Measurements from ENCODE around the gene KCNIP1. TPM values are rescaled to one million over a fixed set of nuclear protein-coding genes. Genes with fewer than 3 reads are reported as not detected.

The KCNIP1 gene
- total and polyA plus RNA-seq, 10 of the 15 experiments (the other 5 are each of a cell fraction or from before 2014, with no cell fraction given): not detected

- no peak for DNase-seq (ENCODE audit: low read depth, low spot score)
- ChIA-PET CTCF (no interaction called here), POLR2A (no interaction called here), RAD21 (ENCODE audit: unreplicated experiment) (no interaction called here), SMC1A (ENCODE audit: uncharacterized antibody, unreplicated experiment) (no interaction called here)
- no peaks in the 10 kb centered on the region for H3K9me3 ChIP-seq (replicated peaks; ENCODE audit: control insufficient read depth, insufficient read depth, low read length)
- H3K9ac ChIP-seq (ENCODE audit: control insufficient read depth, insufficient read depth, low read length): no peak overlapping the region
- no peaks in the 10 kb centered on the region for H4K20me1 ChIP-seq (ENCODE audit: control insufficient read depth, insufficient read depth)
- WGBS (ENCODE audit: insufficient coverage, insufficient replicate concordance, low lambda C conversion rate, missing lambda C conversion rate): 13% methylated on average over 3 of the region's 4 CpGs
- no peak for ATAC-seq
- H3K27ac ChIP-seq (ENCODE audit: control insufficient read depth, insufficient read depth): no peak overlapping the region
- no peaks in the 10 kb centered on the region for H3K4me1 ChIP-seq (ENCODE audit: control insufficient read depth, insufficient read depth, low read length)
- H3K27me3 ChIP-seq (replicated peaks in 1 of 2; ENCODE audit: control insufficient read depth in 2 of 2, insufficient read depth in 2 of 2, low read length in 1 of 2): peaks cover 0 to 7% of the 10 kb centered on the region in 2 experiments; a peak in 2 of 4 replicates
- H3K36me3 ChIP-seq (ENCODE audit: control insufficient read depth in 2 of 2, insufficient read depth in 2 of 2, low read length in 1 of 2): no peaks in the 10 kb centered on the region
- no peak overlapping the region for H3K4me2 ChIP-seq (ENCODE audit: control insufficient read depth, insufficient read depth)
- H2AFZ ChIP-seq (ENCODE audit: control insufficient read depth, low read depth, low read length): no peak overlapping the region
- no TSS peak for BruUV-seq (replicated peaks)
- no peak overlapping the region for H3K4me3 ChIP-seq
- TF ChIP-seq MYB (IDR thresholded peaks at IDR 0.05; ENCODE audit: borderline replicate concordance, low read depth, low read length) (no peak), SIN3A (IDR thresholded peaks at IDR 0.05; ENCODE audit: low read depth, low read length) (no peak), NFIC (IDR thresholded peaks at IDR 0.05; ENCODE audit: low read depth, low read length) (no peak), ASH2L (IDR thresholded peaks at IDR 0.05; ENCODE audit: borderline replicate concordance, low read depth) (no peak), MXI1 (IDR thresholded peaks at IDR 0.05; ENCODE audit: low read depth, low read length) (no peak), USF1 (IDR thresholded peaks at IDR 0.05; ENCODE audit: borderline replicate concordance, extremely low read length, insufficient read depth, low read depth, low read length) (no peak), E2F8 (IDR thresholded peaks at IDR 0.05; ENCODE audit: low read depth, partially characterized antibody) (no peak)
- TF ChIP-seq, protein P1, sequence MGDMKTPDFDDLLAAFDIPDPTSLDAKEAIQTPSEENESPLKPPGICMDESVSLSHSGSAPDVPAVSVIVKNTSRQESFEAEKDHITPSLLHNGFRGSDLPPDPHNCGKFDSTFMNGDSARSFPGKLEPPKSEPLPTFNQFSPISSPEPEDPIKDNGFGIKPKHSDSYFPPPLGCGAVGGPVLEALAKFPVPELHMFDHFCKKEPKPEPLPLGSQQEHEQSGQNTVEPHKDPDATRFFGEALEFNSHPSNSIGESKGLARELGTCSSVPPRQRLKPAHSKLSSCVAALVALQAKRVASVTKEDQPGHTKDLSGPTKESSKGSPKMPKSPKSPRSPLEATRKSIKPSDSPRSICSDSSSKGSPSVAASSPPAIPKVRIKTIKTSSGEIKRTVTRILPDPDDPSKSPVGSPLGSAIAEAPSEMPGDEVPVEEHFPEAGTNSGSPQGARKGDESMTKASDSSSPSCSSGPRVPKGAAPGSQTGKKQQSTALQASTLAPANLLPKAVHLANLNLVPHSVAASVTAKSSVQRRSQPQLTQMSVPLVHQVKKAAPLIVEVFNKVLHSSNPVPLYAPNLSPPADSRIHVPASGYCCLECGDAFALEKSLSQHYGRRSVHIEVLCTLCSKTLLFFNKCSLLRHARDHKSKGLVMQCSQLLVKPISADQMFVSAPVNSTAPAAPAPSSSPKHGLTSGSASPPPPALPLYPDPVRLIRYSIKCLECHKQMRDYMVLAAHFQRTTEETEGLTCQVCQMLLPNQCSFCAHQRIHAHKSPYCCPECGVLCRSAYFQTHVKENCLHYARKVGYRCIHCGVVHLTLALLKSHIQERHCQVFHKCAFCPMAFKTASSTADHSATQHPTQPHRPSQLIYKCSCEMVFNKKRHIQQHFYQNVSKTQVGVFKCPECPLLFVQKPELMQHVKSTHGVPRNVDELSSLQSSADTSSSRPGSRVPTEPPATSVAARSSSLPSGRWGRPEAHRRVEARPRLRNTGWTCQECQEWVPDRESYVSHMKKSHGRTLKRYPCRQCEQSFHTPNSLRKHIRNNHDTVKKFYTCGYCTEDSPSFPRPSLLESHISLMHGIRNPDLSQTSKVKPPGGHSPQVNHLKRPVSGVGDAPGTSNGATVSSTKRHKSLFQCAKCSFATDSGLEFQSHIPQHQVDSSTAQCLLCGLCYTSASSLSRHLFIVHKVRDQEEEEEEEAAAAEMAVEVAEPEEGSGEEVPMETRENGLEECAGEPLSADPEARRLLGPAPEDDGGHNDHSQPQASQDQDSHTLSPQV (IDR thresholded peaks at IDR 0.05): no peak
- intact Hi-C loops (cut with micrococcal nuclease; ENCODE audit: unreplicated experiment): no loop called here
- no peak for FAIRE-seq
- in situ Hi-C loops (cut with MboI): no loop called here
- no peaks in the 10 kb centered on the region for H3K79me2 ChIP-seq (ENCODE audit: control insufficient read depth, insufficient read depth, low read length)
Observed at GRCh38 chr5:170720179-170720578, 216.4 kb downstream of the KCNIP1 start.

Data from GM12878 (cell line).